Psoas muscle (tissue), 8 donors: ENCODE results near the gene TINCR. TPM values are rescaled to one million over a fixed set of nuclear protein-coding genes. Genes with fewer than 3 reads are reported as not detected.

ENCODE experiments used
- ATAC-seq, 4 donors: fragments of 200-7000 bp; cut with Tn5 transposase; one replicate each; pipeline ENCODE4 v1.9.1; 2020; ENCODE audit warnings: moderate library complexity in 3 of 4, mild to moderate bottlenecking in 2 of 4
- DNase-seq, 2 donors: peaks; one replicate each; pipeline ENCODE4 v3.0.0-alpha.2; 2020
- H3K27ac ChIP-seq: fragments of 200-600 bp; one replicate; pipeline ENCODE4 v1.8.0; 2022
- H3K27me3 ChIP-seq, 3 donors: fragments of 200-600 bp in 1 of 3; one replicate each; pipeline versions ENCODE4 v1.6.1 to v1.8.0; 2013 to 2022; ENCODE audit warnings: low read length in 2 of 3, mild to moderate bottlenecking in 2 of 3, moderate library complexity in 1 of 3; ENCODE audit not compliant: insufficient read depth in 3 of 3
- H3K36me3 ChIP-seq, 2 donors: fragments of 200-600 bp in 1 of 2; one replicate each; pipeline versions ENCODE4 v1.6.1 to v1.8.0; 2013 to 2022; ENCODE audit warnings: low read depth in 1 of 2, mild to moderate bottlenecking in 1 of 2, moderate library complexity in 1 of 2; ENCODE audit not compliant: insufficient read depth in 1 of 2
- H3K4me1 ChIP-seq: fragments of 200-600 bp; one replicate; pipeline ENCODE4 v1.8.0; 2022
- H3K4me3 ChIP-seq: fragments of 200-600 bp; one replicate; pipeline ENCODE4 v1.8.0; 2022; ENCODE audit warnings: mild to moderate bottlenecking
- H3K9me3 ChIP-seq: fragments of 200-600 bp; one replicate; pipeline ENCODE4 v1.8.0; 2022
- CTCF ChIP-seq: fragments of 200-600 bp; IDR thresholded peaks from one replicate; pipeline ENCODE4 v1.8.0; 2022; ENCODE audit warnings: antibody characterized with exemption
- WGBS, 3 donors: extraction: QIAGEN DNeasy Blood & Tissue Kit; methylation state at CpG; one replicate each; pipeline versions ENCODE4 v1.1.6 to v1.1.7; 2013; 5-methylcytosine and 5-hydroxymethylcytosine counted together
- intact Hi-C, 2 donors: fragments of 100-400 bp; cut with DNase I; formaldehyde crosslinking; loops; one replicate each; pipeline versions ENCODE4 v1.11.0 to v1.14.2; 2022
- polyA plus RNA-seq, 3 donors: library from polyadenylated mRNA; stranded (reverse); fragments of 200-250 nt; gene quantifications; one replicate each; pipeline ENCODE4 v1.2.3, GENCODE V29; 2013
- total RNA-seq, 4 donors: library from RNA; stranded (reverse); fragmentation: NEBNext Ultra II Directional in 2 of 4; extraction: Animal tissue kit (Norgen Biotek cat#: 25700) in 2 of 4; gene quantifications; one replicate each; pipeline versions ENCODE4 v1.2.1 to v1.2.4, GENCODE V29; 2021 to 2023
- donor health status: healthy with polysubstance abuse.
- donor health status: DM: no; HTN: no; CAD: no; lungs with moderate emphysema.
- donor health status: Bipolar disorder and iron deficiency.
- donor health status: healthy.
- donor health status: DM: yes; HTN: yes; CAD: no.
- donor health status: DM: no; HTN: no; CAD: no.
- donor health status: DM: no; HTN: no; CAD: no.
- donor health status: DM: yes; HTN: yes; CAD: no.

TINCR gene
- total and polyA plus RNA-seq, 7 donors, result 0.06 to 0.38 (median 0.18) TPM; not detected in 2

GRCh38 chr19:5603626-5604025, 35.9 kb upstream of the TINCR start:
- H3K4me3 ChIP-seq, result no peak overlapping the region
- no peak overlapping the region for H3K27ac ChIP-seq
- H3K36me3 ChIP-seq, result peaks cover 29 to 96% of the 10 kb centered on the region in 2 donors
- H3K27me3 ChIP-seq, result no peaks in the 10 kb centered on the region
- intact Hi-C loops, result no loop called here
- no peaks in the 10 kb centered on the region for H3K4me1 ChIP-seq
- no peak for TF ChIP-seq CTCF
- H3K9me3 ChIP-seq, result no peaks in the 10 kb centered on the region
- peak in 1 of 2 donors; percentile 22 for DNase-seq
- no peak for ATAC-seq
- WGBS, 3 donors, result 82 to 89% (median 83%) methylated on average over 5 of the region's 5 CpGs

GRCh38 chr19:5600797-5601196, 33.0 kb upstream of the TINCR start:
- WGBS, 3 donors, result 32 to 44% (median 32%) methylated on average over 8 of the region's 8 CpGs
- ATAC-seq (peak in 2 of 4 donors; percentile 39 to 57), DNase-seq (peak in 1 of 2 donors; percentile 44)
- no peaks in the 10 kb centered on the region for H3K4me1 ChIP-seq
- H3K9me3 ChIP-seq, result no peaks in the 10 kb centered on the region
- peaks cover 29 to 96% of the 10 kb centered on the region in 2 donors for H3K36me3 ChIP-seq
- H3K27me3 ChIP-seq, result no peaks in the 10 kb centered on the region
- H3K4me3 ChIP-seq, result no peak overlapping the region
- TF ChIP-seq CTCF, result no peak
- intact Hi-C loops, result no loop called here
- no peak overlapping the region for H3K27ac ChIP-seq

GRCh38 chr19:5595745-5596144, 28.0 kb upstream of the TINCR start:
- DNase-seq, result peak in 1 of 2 donors; percentile 32

GRCh38 chr19:5595129-5595528, 27.4 kb upstream of the TINCR start:
- 87 to 93% (median 88%) methylated on average over 18 of the region's 18 CpGs for WGBS, 3 donors
- no peak for TF ChIP-seq CTCF
- Histone ChIP-seq H3K27ac (no peak overlapping the region), H3K27me3 (no peaks in the 10 kb centered on the region), H3K4me3 (no peak overlapping the region), H3K9me3 (no peaks in the 10 kb centered on the region), H3K4me1 (no peaks in the 10 kb centered on the region), H3K36me3 (peaks cover 24 to 100% of the 10 kb centered on the region in 2 donors)
- ATAC-seq (no peak), DNase-seq (peak in 1 of 2 donors; percentile 48)
- intact Hi-C loops, result no loop called here

More at GRCh38 chr19:5595745-5596144, 28.0 kb upstream of the TINCR start:
- 77 to 85% (median 80%) methylated on average over 9 of the region's 9 CpGs for WGBS, 3 donors
- no peak for TF ChIP-seq CTCF
- no peaks in the 10 kb centered on the region for H3K27me3 ChIP-seq
- H3K9me3 ChIP-seq, result no peaks in the 10 kb centered on the region
- intact Hi-C loops, result no loop called here
- no peak for ATAC-seq
- no peaks in the 10 kb centered on the region for H3K4me1 ChIP-seq
- no peak overlapping the region for H3K27ac ChIP-seq
- H3K36me3 ChIP-seq, result peaks cover 23 to 100% of the 10 kb centered on the region in 2 donors
- H3K4me3 ChIP-seq, result no peak overlapping the region

GRCh38 chr19:5594521-5594950, 26.8 kb upstream of the TINCR start:
- TF ChIP-seq CTCF, result no peak
- ATAC-seq, result no peak
- H3K4me3 ChIP-seq, result no peak overlapping the region
- H3K4me1 ChIP-seq, result no peaks in the 10 kb centered on the region
- DNase-seq, result peak in 1 of 2 donors; percentile 15
- intact Hi-C loops, result no loop called here
- no peak overlapping the region for H3K27ac ChIP-seq
- H3K27me3 ChIP-seq, result no peaks in the 10 kb centered on the region
- no peaks in the 10 kb centered on the region for H3K9me3 ChIP-seq
- 89 to 90% (median 89%) methylated on average over 7 of the region's 7 CpGs for WGBS, 3 donors
- H3K36me3 ChIP-seq, result peaks cover 21 to 100% of the 10 kb centered on the region in 2 donors
